ENCODE results near the gene TMEM221. TPM values are rescaled to one million over a fixed set of nuclear protein-coding genes. Genes with fewer than 3 reads are reported as not detected.

The TMEM221 gene
- total and polyA plus RNA-seq, 9 of the 15 experiments (the other 6 are each of a cell fraction or from before 2014, with no cell fraction given): 0.06 to 0.35 TPM; not detected in 7

DNA sequence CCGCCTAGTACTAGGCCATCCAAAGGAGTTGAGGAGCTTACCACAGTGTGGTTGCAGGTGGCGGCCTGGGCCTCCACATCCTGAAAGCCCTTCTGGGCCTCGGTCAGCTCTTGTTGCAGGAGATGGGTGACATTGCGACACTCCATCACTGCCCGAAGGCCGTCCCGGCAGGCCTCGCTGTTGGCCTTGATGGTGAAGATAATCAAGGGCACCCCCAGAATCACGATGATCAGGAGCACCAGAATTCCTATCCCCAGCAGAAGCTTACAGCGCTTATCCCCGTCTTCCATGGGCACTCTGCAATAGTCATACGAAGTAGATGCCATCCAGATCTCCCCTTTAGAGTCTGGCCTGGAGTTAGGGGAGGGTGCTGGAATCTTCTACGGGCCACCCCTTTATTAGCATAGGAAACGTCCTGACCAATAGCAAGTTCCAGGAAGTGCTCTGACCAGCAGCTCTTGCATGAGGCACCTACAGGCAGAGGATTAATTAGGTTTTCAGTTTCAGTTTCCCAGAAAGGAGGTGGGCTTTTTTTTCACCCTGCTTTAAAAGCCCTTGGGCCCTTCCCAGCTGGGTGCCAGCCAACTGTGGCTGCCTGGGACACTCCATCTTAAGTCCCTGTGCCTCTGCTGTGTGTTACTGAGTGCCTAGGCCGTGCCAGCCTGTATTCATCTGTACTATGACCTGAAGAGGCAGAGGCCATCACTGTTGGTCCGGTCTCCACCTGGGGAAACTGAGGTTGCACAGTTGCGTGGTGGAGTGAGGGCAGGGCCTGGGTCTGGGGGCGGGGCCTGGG is 43.0 kb downstream of the TMEM221 start, which contains the start of gene BST2 (continued):
- peak; percentile 76 for TF ChIP-seq NFYB (IDR thresholded peaks at IDR 0.05; ENCODE audit: extremely low read depth, insufficient read length)
- TF ChIP-seq, protein P1, sequence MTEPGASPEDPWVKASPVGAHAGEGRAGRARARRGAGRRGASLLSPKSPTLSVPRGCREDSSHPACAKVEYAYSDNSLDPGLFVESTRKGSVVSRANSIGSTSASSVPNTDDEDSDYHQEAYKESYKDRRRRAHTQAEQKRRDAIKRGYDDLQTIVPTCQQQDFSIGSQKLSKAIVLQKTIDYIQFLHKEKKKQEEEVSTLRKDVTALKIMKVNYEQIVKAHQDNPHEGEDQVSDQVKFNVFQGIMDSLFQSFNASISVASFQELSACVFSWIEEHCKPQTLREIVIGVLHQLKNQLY (CRISPR knock-in tag; conservative IDR thresholded peaks at IDR 0.05): no peak
- no peak for TF ChIP-seq CAMTA2 (CRISPR knock-in tag; conservative IDR thresholded peaks at IDR 0.05)
- TF ChIP-seq MAZ (CRISPR knock-in tag; conservative IDR thresholded peaks at IDR 0.05 in 1 of 2, IDR thresholded peaks at IDR 0.05 in 1 of 2): peak in 1 of 2 experiments; percentile 44; a peak in 2 of 4 replicates
- TF ChIP-seq, protein P2, sequence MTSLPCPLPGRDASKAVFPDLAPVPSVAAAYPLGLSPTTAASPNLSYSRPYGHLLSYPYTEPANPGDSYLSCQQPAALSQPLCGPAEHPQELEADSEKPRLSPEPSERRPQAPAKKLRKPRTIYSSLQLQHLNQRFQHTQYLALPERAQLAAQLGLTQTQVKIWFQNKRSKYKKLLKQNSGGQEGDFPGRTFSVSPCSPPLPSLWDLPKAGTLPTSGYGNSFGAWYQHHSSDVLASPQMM (CRISPR knock-in tag; IDR thresholded peaks at IDR 0.05): no peak
- no peak for TF ChIP-seq STAG1 (CRISPR knock-in tag; IDR thresholded peaks at IDR 0.05; ENCODE audit: borderline replicate concordance)
- no peak for TF ChIP-seq BCL6 (CRISPR knock-in tag; IDR thresholded peaks at IDR 0.05)
- no peak for TF ChIP-seq XRCC4 (IDR thresholded peaks at IDR 0.05; ENCODE audit: extremely low read depth, insufficient read depth, insufficient read length)
- TF ChIP-seq ZFX (CRISPR knock-in tag; IDR thresholded peaks at IDR 0.05): peak; percentile 67
- TF ChIP-seq YBX1 (IDR thresholded peaks at IDR 0.05): no peak
- TF ChIP-seq TOE1 (IDR thresholded peaks at IDR 0.05; ENCODE audit: borderline replicate concordance): 0 out of 2 replicates have a peak, but pooled peaks have one; percentile 13
- peak; percentile 57; the same call in 1 of the 2 replicates for TF ChIP-seq TOE1 (CRISPR knock-in tag; IDR thresholded peaks at IDR 0.05; ENCODE audit: borderline replicate concordance, low read depth)
- no peak for TF ChIP-seq NFE2L1 (tag; IDR thresholded peaks at IDR 0.05; ENCODE audit: borderline replicate concordance, low read depth)
- no peak for TF ChIP-seq TAF7 (tag; IDR thresholded peaks at IDR 0.05)
- TF ChIP-seq NONO (IDR thresholded peaks at IDR 0.05; ENCODE audit: low read depth in 2 of 2, low read length in 1 of 2): no peak
- TF ChIP-seq RBM14 (IDR thresholded peaks at IDR 0.05; ENCODE audit: borderline replicate concordance, insufficient read depth, low read depth, low read length): no peak
- TF ChIP-seq, protein P3, sequence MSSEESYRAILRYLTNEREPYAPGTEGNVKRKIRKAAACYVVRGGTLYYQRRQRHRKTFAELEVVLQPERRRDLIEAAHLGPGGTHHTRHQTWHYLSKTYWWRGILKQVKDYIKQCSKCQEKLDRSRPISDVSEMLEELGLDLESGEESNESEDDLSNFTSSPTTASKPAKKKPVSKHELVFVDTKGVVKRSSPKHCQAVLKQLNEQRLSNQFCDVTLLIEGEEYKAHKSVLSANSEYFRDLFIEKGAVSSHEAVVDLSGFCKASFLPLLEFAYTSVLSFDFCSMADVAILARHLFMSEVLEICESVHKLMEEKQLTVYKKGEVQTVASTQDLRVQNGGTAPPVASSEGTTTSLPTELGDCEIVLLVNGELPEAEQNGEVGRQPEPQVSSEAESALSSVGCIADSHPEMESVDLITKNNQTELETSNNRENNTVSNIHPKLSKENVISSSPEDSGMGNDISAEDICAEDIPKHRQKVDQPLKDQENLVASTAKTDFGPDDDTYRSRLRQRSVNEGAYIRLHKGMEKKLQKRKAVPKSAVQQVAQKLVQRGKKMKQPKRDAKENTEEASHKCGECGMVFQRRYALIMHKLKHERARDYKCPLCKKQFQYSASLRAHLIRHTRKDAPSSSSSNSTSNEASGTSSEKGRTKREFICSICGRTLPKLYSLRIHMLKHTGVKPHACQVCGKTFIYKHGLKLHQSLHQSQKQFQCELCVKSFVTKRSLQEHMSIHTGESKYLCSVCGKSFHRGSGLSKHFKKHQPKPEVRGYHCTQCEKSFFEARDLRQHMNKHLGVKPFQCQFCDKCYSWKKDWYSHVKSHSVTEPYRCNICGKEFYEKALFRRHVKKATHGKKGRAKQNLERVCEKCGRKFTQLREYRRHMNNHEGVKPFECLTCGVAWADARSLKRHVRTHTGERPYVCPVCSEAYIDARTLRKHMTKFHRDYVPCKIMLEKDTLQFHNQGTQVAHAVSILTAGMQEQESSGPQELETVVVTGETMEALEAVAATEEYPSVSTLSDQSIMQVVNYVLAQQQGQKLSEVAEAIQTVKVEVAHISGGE (CRISPR knock-in tag; IDR thresholded peaks at IDR 0.05): no peak; a peak in 2 of 6 replicates
- TF ChIP-seq SMARCE1 (IDR thresholded peaks at IDR 0.05): no peak
- TF ChIP-seq CBX3 (IDR thresholded peaks at IDR 0.05; ENCODE audit: borderline replicate concordance in 1 of 2, low read length in 2 of 2): no peak
- peak; percentile 20 for TF ChIP-seq SAP30 (IDR thresholded peaks at IDR 0.05; ENCODE audit: borderline replicate concordance, insufficient read depth, low read depth, low read length, poor library complexity, severe bottlenecking)

Measured in K562 (cell line).